ELF-1 (cell line): Measurements from ENCODE around the gene FOXL3.
A peak's percentile ranks its signal among the peaks of the same experiment; 100 is the strongest.
"Not testable (repeated sequence)": the region's sequence is repeated elsewhere in the genome, so short reads cannot be mapped to it uniquely, and the experiment has no call there.

Experiments used
- DNase-seq: peaks from one replicate; pipeline ENCODE4 v3.0.0-alpha.2; 2016; ENCODE audit warnings: low read depth, low spot score

Gene FOXL3

GRCh38 chr7:289756-290553, at the start of gene FOXL3:
Gene FOXL3 (plus strand): TSS chr7:290170. CDS start chr7:290170, 0 bp downstream.
- no peak for DNase-seq

GRCh38 chr7:240887-241421, 49.0 kb upstream of the FOXL3 start:
- DNase-seq = peak; percentile 70

- DNase-seq = no peak
These were observed 48.5 kb upstream of the FOXL3 start for GRCh38 chr7:241513-241912.

GRCh38 chr7:242826-243579, 47.0 kb upstream of the FOXL3 start:
- not testable (repeated sequence) for DNase-seq

GRCh38 chr7:243580-243978, 46.4 kb upstream of the FOXL3 start:
- DNase-seq = not testable (repeated sequence)

- DNase-seq = no peak
These were observed 45.0 kb upstream of the FOXL3 start for GRCh38 chr7:244974-245373.

- no peak for DNase-seq
These were observed 44.2 kb upstream of the FOXL3 start for GRCh38 chr7:245574-246295.

- no peak for DNase-seq
These were observed 43.5 kb upstream of the FOXL3 start for GRCh38 chr7:246451-246850.

GRCh38 chr7:247181-247580, 42.8 kb upstream of the FOXL3 start:
- no peak for DNase-seq

- DNase-seq = no peak
These were observed 42.3 kb upstream of the FOXL3 start for GRCh38 chr7:247636-248035.

- no peak for DNase-seq
These were observed 41.1 kb upstream of the FOXL3 start for GRCh38 chr7:248732-249435.

- no peak for DNase-seq
These were observed 40.0 kb upstream of the FOXL3 start for GRCh38 chr7:249989-250388.

GRCh38 chr7:250523-250922, 39.4 kb upstream of the FOXL3 start:
- DNase-seq = no peak

- DNase-seq = no peak
These were observed 39.0 kb upstream of the FOXL3 start for GRCh38 chr7:251005-251404.

- no peak for DNase-seq
These were observed 38.4 kb upstream of the FOXL3 start for GRCh38 chr7:251446-252175.

- DNase-seq = no peak
These were observed 37.6 kb upstream of the FOXL3 start for GRCh38 chr7:252216-252965.

GRCh38 chr7:252981-253380, 37.0 kb upstream of the FOXL3 start:
- no peak for DNase-seq

- DNase-seq = no peak
These were observed 36.2 kb upstream of the FOXL3 start for GRCh38 chr7:253581-254336.

GRCh38 chr7:254337-255037, 35.5 kb upstream of the FOXL3 start:
- no peak for DNase-seq
